ENCODE measurements around the gene LRRC8A. TPM values are rescaled to one million over a fixed set of nuclear protein-coding genes. Genes with fewer than 3 reads are reported as not detected.

LRRC8A gene
- total RNA-seq, 1 experiment from 2014 or later = 16.4 TPM

- H3K27ac ChIP-seq (ENCODE audit: low read length) = no peak overlapping the region
- no peak for ATAC-seq
- H3K4me3 ChIP-seq (ENCODE audit: low read depth in 2 of 2, low read length in 2 of 2) = no peak overlapping the region
- DNase-seq (ENCODE audit: low read depth, low spot score) = no peak
- in situ Hi-C loops (cut with HindIII; ENCODE audit: low pct_unique_long_range_greater_than_20kb, low sequenced_read_pairs) = no loop called here
- H3K36me3 ChIP-seq (ENCODE audit: control insufficient read depth, insufficient read depth, low read length) = no peaks in the 10 kb centered on the region
- TF ChIP-seq CTCF (IDR thresholded peaks at IDR 0.05) (no peak), REST (IDR thresholded peaks at IDR 0.05; ENCODE audit: insufficient read depth in 1 of 2, low read depth in 2 of 2, low read length in 1 of 2) (no peak), TCF7L2 (IDR thresholded peaks at IDR 0.05; ENCODE audit: low read depth, low read length) (no peak), POLR2AphosphoS5 (IDR thresholded peaks at IDR 0.05; ENCODE audit: low read depth, low read length) (no peak), SIN3A (IDR thresholded peaks at IDR 0.05; ENCODE audit: borderline replicate concordance, insufficient read depth, low read depth, low read length) (no peak)
- no TSS peak for BruUV-seq (replicated peaks)
- POLR2A ChIA-PET = no interaction called here
- no peaks in the 10 kb centered on the region for H3K4me1 ChIP-seq (ENCODE audit: control insufficient read depth, insufficient read depth, low read length)
- no peaks in the 10 kb centered on the region for H3K27me3 ChIP-seq (ENCODE audit: control insufficient read depth, insufficient read depth, low read length)
- H3K9me3 ChIP-seq (ENCODE audit: control insufficient read depth, insufficient read depth, low read depth, low read length) = no peaks in the 10 kb centered on the region
- CTCF ChIA-PET = no interaction called here
- intact Hi-C loops (cut with micrococcal nuclease; ENCODE audit: unreplicated experiment) = loop anchor here (5.0 kb wide), 1 partner anchor 66 kb away; no protein-coding TSS in a partner anchor
These were observed 21.0 kb upstream of the LRRC8A start for GRCh38 chr9:128860937-128861336.

- POLR2A ChIA-PET = no interaction called here
- TF ChIP-seq REST (IDR thresholded peaks at IDR 0.05; ENCODE audit: insufficient read depth in 1 of 2, low read depth in 2 of 2, low read length in 1 of 2) (no peak), CTCF (IDR thresholded peaks at IDR 0.05) (no peak), POLR2AphosphoS5 (IDR thresholded peaks at IDR 0.05; ENCODE audit: low read depth, low read length) (no peak), TCF7L2 (IDR thresholded peaks at IDR 0.05; ENCODE audit: low read depth, low read length) (no peak), SIN3A (IDR thresholded peaks at IDR 0.05; ENCODE audit: borderline replicate concordance, insufficient read depth, low read depth, low read length) (no peak)
- intact Hi-C loops (cut with micrococcal nuclease; ENCODE audit: unreplicated experiment) = loop anchor here (5.0 kb wide), 1 partner anchor 66 kb away; no protein-coding TSS in a partner anchor
These were observed 20.4 kb upstream of the LRRC8A start for GRCh38 chr9:128861501-128861900.

More at GRCh38 chr9:128861501-128861900, 20.4 kb upstream of the LRRC8A start:
- BruUV-seq (replicated peaks) = no TSS peak
- in situ Hi-C loops (cut with HindIII; ENCODE audit: low pct_unique_long_range_greater_than_20kb, low sequenced_read_pairs) = no loop called here
- no peaks in the 10 kb centered on the region for H3K36me3 ChIP-seq (ENCODE audit: control insufficient read depth, insufficient read depth, low read length)
- H3K9me3 ChIP-seq (ENCODE audit: control insufficient read depth, insufficient read depth, low read depth, low read length) = no peaks in the 10 kb centered on the region
- no peak overlapping the region for H3K27ac ChIP-seq (ENCODE audit: low read length)
- no peak overlapping the region for H3K4me3 ChIP-seq (ENCODE audit: low read depth in 2 of 2, low read length in 2 of 2)
- no peaks in the 10 kb centered on the region for H3K27me3 ChIP-seq (ENCODE audit: control insufficient read depth, insufficient read depth, low read length)
- CTCF ChIA-PET = interaction anchor here (2.7 kb wide), 1 partner anchor 18 kb away, joined by 8 read pairs; no protein-coding TSS in a partner anchor
- DNase-seq (ENCODE audit: low read depth, low spot score) (no peak), ATAC-seq (no peak)
- no peaks in the 10 kb centered on the region for H3K4me1 ChIP-seq (ENCODE audit: control insufficient read depth, insufficient read depth, low read length)
